Prostate gland (tissue), 2 donors: ENCODE data around the gene SLC12A8.

Experiments used
- CTCF ChIP-seq, 4 experiments: fragments of 200-600 bp in 2 of 4; fragments of 450-650 bp in 2 of 4; sonication (generic) in 2 of 4; IDR thresholded peaks; 1 replicate in 3 of 4; 2 replicates in 1 of 4; pipeline ENCODE4 v1.5.1; 2016 to 2019; ENCODE audit warnings: antibody characterized with exemption in 4 of 4, mild to moderate bottlenecking in 2 of 4, moderate library complexity in 2 of 4
- POLR2A ChIP-seq: fragments of 450-650 bp; IDR thresholded peaks from one replicate; pipeline ENCODE4 v1.6.1; 2016; ENCODE audit warnings: antibody characterized with exemption, mild to moderate bottlenecking
- POLR2AphosphoS5 ChIP-seq: sonication (generic); formaldehyde crosslinking; IDR thresholded peaks from one replicate; pipeline ENCODE4 v1.6.1; 2017; ENCODE audit warnings: antibody characterized with exemption

GRCh38 chr3:125139386-125139785 is 73.2 kb downstream of the SLC12A8 start:
- TF ChIP-seq CTCF (IDR thresholded peaks at IDR 0.05) (no peak), POLR2A (no peak), POLR2AphosphoS5 (no peak)
